Upper lobe of right lung (tissue), 1 donor: ENCODE measurements around the gene SAYSD1. TPM values are rescaled to one million over a fixed set of nuclear protein-coding genes. Genes with fewer than 3 reads are reported as not detected.
A peak's percentile ranks its signal among the peaks of the same experiment; 100 is the strongest.

Experiments used
- ATAC-seq: fragments of 200-7000 bp; cut with Tn5 transposase; one replicate; pipeline ENCODE4 v1.9.1; 2020; ENCODE audit warnings: mild to moderate bottlenecking, moderate library complexity
- DNase-seq: peaks from one replicate; pipeline ENCODE4 v3.0.0-alpha.2; 2020
- H3K27ac ChIP-seq: fragments of 200-600 bp; one replicate; pipeline ENCODE4 v1.8.0; 2022
- H3K27me3 ChIP-seq: fragments of 200-600 bp; one replicate; pipeline ENCODE4 v1.8.0; 2022; ENCODE audit warnings: mild to moderate bottlenecking
- H3K36me3 ChIP-seq: fragments of 200-600 bp; one replicate; pipeline ENCODE4 v1.8.0; 2022
- H3K4me1 ChIP-seq: fragments of 200-600 bp; one replicate; pipeline ENCODE4 v1.8.0; 2022
- H3K4me3 ChIP-seq: fragments of 200-600 bp; one replicate; pipeline ENCODE4 v1.8.0; 2022; ENCODE audit warnings: mild to moderate bottlenecking
- H3K9me3 ChIP-seq: fragments of 200-600 bp; one replicate; pipeline ENCODE4 v1.8.0; 2022
- intact Hi-C: fragments of 100-400 bp; cut with DNase I; formaldehyde crosslinking; loops from one replicate; pipeline ENCODE4 v1.11.0; 2022
- total RNA-seq: library from RNA; stranded (reverse); fragmentation: NEBNext Ultra II Directional; extraction: Animal tissue kit (Norgen Biotek cat#: 25700); gene quantifications from one replicate; pipeline ENCODE4 v1.2.1, GENCODE V29; 2021
- TF ChIP-seq, protein P1 (sequence below): fragments of 200-600 bp; IDR thresholded peaks from one replicate; pipeline ENCODE4 v1.8.0; 2022; ENCODE audit warnings: antibody characterized with exemption
- donor health status: DM: no; HTN: yes; CAD: no; lungs with severe emphysema.

Gene SAYSD1
- total RNA-seq, 1 donor from 2014 or later: 15.2 TPM

DNA sequence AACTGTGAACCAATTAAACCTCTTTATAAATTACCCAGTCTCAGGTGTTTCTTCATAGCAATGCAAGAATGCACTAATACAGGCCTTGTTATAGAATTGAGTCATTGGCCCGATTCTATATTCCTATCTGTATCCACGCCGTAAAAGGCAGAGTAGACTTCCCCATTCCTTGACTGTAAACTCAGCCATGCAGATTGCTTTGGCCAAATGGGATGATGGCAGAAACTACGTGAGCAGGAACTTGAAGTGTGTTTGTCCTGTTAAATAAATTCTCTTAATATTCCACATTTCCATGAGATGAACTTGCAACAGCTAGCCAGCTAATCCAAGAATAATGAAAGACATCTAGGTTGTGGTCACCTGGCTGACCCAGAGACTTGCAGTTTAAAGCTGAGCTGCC lies 3.9 kb upstream of the SAYSD1 start:
- no peaks in the 10 kb centered on the region for H3K36me3 ChIP-seq
- no peak for DNase-seq
- intact Hi-C loops: no loop called here

GRCh38 chr6:39114388-39114703 lies 640 bp downstream of the SAYSD1 start:
- ATAC-seq (peak; percentile 17), DNase-seq (no peak)
- Histone ChIP-seq H3K36me3 (peaks cover 7% of the 10 kb centered on the region), H3K27ac (peak overlapping the region; percentile 97), H3K27me3 (no peaks in the 10 kb centered on the region), H3K4me3 (peak overlapping the region; percentile 76), H3K9me3 (no peaks in the 10 kb centered on the region), H3K4me1 (peaks cover 8% of the 10 kb centered on the region)
- intact Hi-C loops: no loop called here
- TF ChIP-seq, protein P1, sequence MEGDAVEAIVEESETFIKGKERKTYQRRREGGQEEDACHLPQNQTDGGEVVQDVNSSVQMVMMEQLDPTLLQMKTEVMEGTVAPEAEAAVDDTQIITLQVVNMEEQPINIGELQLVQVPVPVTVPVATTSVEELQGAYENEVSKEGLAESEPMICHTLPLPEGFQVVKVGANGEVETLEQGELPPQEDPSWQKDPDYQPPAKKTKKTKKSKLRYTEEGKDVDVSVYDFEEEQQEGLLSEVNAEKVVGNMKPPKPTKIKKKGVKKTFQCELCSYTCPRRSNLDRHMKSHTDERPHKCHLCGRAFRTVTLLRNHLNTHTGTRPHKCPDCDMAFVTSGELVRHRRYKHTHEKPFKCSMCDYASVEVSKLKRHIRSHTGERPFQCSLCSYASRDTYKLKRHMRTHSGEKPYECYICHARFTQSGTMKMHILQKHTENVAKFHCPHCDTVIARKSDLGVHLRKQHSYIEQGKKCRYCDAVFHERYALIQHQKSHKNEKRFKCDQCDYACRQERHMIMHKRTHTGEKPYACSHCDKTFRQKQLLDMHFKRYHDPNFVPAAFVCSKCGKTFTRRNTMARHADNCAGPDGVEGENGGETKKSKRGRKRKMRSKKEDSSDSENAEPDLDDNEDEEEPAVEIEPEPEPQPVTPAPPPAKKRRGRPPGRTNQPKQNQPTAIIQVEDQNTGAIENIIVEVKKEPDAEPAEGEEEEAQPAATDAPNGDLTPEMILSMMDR: no peak

More for the DNA sequence above, 3.9 kb upstream of the SAYSD1 start:
- no peak for ATAC-seq
- Histone ChIP-seq H3K4me1 (peaks cover 3% of the 10 kb centered on the region), H3K27ac (no peak overlapping the region), H3K4me3 (no peak overlapping the region), H3K27me3 (no peaks in the 10 kb centered on the region), H3K9me3 (no peaks in the 10 kb centered on the region)
- TF ChIP-seq, protein P1: no peak

DNA sequence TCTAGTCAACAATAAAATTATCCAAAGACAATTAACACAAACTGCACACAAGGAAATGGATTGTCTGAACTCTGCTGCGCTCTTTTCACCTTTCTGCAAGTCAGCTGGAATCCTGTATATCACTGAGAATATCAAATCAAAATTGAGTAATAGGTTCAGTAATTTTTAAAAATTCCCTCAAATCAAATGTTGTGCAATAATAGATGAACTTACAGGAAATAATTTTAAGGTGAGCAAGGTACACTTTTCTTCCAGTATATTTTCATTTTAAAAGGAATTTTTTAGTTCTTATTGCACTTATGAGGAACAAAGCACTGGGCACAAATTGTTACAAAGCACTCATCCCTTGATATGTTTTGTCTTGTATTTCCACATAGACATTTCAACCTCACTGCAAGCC lies 1.2 kb downstream of the SAYSD1 start:
- ATAC-seq: no peak

GRCh38 chr6:39111280-39111679 lies 3.7 kb downstream of the SAYSD1 start:
- peaks cover 8% of the 10 kb centered on the region for H3K4me1 ChIP-seq
- intact Hi-C loops: no loop called here
- H3K27ac ChIP-seq: no peak overlapping the region
- TF ChIP-seq, protein P1: no peak
- no peaks in the 10 kb centered on the region for H3K27me3 ChIP-seq
- no peaks in the 10 kb centered on the region for H3K9me3 ChIP-seq
- no peak for ATAC-seq
- H3K36me3 ChIP-seq: peaks cover 11% of the 10 kb centered on the region
- H3K4me3 ChIP-seq: no peak overlapping the region
- DNase-seq: no peak

More for the DNA sequence above, 1.2 kb downstream of the SAYSD1 start:
- peaks cover 8% of the 10 kb centered on the region for H3K4me1 ChIP-seq
- H3K4me3 ChIP-seq: peak overlapping the region; percentile 76
- H3K27me3 ChIP-seq: no peaks in the 10 kb centered on the region
- no peak for DNase-seq
- H3K36me3 ChIP-seq: peaks cover 11% of the 10 kb centered on the region
- H3K27ac ChIP-seq: peak overlapping the region; percentile 97
- no peaks in the 10 kb centered on the region for H3K9me3 ChIP-seq
- TF ChIP-seq, protein P1: no peak
- intact Hi-C loops: no loop called here

DNA sequence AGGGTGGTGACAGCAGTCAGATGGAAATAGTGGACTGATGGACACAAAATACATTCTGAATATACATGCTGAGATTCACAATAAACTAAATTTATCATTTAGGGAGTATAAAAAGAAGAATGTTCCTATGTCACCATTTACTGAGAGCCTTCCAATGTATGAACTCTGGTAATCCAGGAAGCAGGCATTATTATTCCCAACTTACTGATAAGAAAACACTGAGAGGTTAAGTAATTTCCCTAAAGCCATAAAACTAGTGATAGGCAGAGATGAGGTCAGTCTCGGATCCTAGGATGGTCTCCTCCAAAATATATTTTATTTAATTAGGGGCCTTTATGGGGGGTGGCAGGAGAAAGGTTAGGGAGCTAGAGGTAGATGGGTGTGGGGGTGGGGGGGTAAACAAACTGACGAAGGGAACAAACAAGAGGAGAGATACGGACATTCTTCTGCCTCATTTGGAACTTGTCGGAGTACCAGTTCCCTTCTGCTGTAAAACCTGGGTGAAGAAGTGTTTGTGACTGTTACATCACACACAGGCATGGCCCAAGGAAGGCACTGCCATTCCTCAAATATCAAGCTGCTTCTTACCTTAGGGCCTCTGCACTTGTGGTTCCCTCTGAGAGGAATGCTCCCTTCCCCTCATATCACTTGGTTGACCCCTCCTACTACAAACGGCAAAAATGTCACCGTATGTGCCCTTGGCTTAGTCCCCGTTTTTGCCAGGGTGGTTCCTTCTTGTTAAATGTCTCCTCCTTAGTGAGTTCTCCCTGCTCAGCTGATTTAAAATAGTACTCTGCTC lies 6.7 kb downstream of the SAYSD1 start:
- intact Hi-C loops: no loop called here
- TF ChIP-seq, protein P1: no peak
- DNase-seq: no peak
- Histone ChIP-seq H3K9me3 (no peaks in the 10 kb centered on the region), H3K36me3 (peaks cover 11% of the 10 kb centered on the region), H3K27ac (no peak overlapping the region), H3K27me3 (no peaks in the 10 kb centered on the region), H3K4me3 (no peak overlapping the region), H3K4me1 (no peaks in the 10 kb centered on the region)
- ATAC-seq: no peak
